Stimulated activated naive CD8-positive, alpha-beta T cell treated with anti-CD3 and anti-CD28 coated beads, Interleukin-15, amount 100 ng/mL, for 72 hours (primary cell): ENCODE measurements around the gene SUSD4.

Experiments
- ATAC-seq: fragments of 150-1000 bp; cut with Tn5 transposase; 2 replicates; pipeline ENCODE4 v1.10.0; 2021; ENCODE audit warnings: mild to moderate bottlenecking, moderate library complexity
- DNase-seq, 2 donors: peaks; one replicate each; pipeline ENCODE4 v3.0.0; 2021 to 2022
- H3K27ac Mint-ChIP-seq, 2 donors: one replicate each; pipeline ENCODE4 v1.8.0; 2022; ENCODE audit warnings: mild to moderate bottlenecking in 2 of 2, mixed read lengths in 2 of 2, moderate library complexity in 2 of 2
- H3K27me3 Mint-ChIP-seq: one replicate; pipeline ENCODE4 v1.8.0; 2022; ENCODE audit warnings: mixed read lengths
- H3K4me1 Mint-ChIP-seq: one replicate; pipeline ENCODE4 v1.8.0; 2022; ENCODE audit warnings: mild to moderate bottlenecking, mixed read lengths
- H3K4me3 Mint-ChIP-seq, 2 donors: one replicate each; pipeline ENCODE4 v1.8.0; 2022; ENCODE audit warnings: mild to moderate bottlenecking in 2 of 2, mixed read lengths in 2 of 2, moderate library complexity in 1 of 2
- H3K9me3 Mint-ChIP-seq, 2 donors: one replicate each; pipeline ENCODE4 v1.8.0; 2022; ENCODE audit warnings: mixed read lengths in 2 of 2

The SUSD4 gene

GRCh38 chr1:223323491-223324484 lies 40.2 kb downstream of the SUSD4 start:
- H3K4me3 Mint-ChIP-seq: peak overlapping the region in 1 of 2 donors; percentile 22
- H3K27ac Mint-ChIP-seq: peak overlapping the region in 1 of 2 donors; percentile 72
- ATAC-seq (peak; percentile 81), DNase-seq (no peak)
- H3K4me1 Mint-ChIP-seq: peaks cover 21% of the 10 kb centered on the region
- H3K27me3 Mint-ChIP-seq: no peaks in the 10 kb centered on the region
- no peaks in the 10 kb centered on the region for H3K9me3 Mint-ChIP-seq

- Mint-ChIP-seq H3K4me1 (peaks cover 21% of the 10 kb centered on the region), H3K4me3 (no peak overlapping the region)
Observed at GRCh38 chr1:223322868-223323267, 41.1 kb downstream of the SUSD4 start.

DNA sequence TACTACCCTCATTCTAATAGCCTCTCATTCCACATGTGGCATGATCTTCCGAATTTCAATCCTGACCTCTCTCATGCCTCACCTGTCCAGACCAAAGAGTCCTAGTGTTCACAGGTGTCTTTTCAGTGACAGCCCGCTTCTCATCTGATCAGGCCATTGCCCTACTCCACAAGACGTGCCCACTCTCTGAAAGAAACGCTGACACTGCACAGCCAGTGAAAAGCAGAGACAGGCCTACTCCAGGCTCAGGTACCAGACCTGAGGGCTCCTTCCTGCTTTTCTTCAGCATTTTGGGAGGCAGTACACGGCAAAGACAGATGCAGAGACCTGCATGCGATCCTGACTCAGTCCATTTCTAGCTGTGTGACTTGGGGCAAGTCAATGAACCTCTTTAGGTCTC lies 43.0 kb downstream of the SUSD4 start:
- Mint-ChIP-seq H3K4me3 (no peak overlapping the region), H3K27ac (peak overlapping the region in 1 of 2 donors; percentile 23), H3K9me3 (no peaks in the 10 kb centered on the region), H3K4me1 (peaks cover 22% of the 10 kb centered on the region), H3K27me3 (no peaks in the 10 kb centered on the region)
- DNase-seq: no peak
- ATAC-seq: no peak

More at GRCh38 chr1:223322868-223323267, 41.1 kb downstream of the SUSD4 start:
- H3K9me3 Mint-ChIP-seq: no peaks in the 10 kb centered on the region
- H3K27ac Mint-ChIP-seq: peak overlapping the region in 1 of 2 donors; percentile 14
- DNase-seq (no peak), ATAC-seq (no peak)
- no peaks in the 10 kb centered on the region for H3K27me3 Mint-ChIP-seq

GRCh38 chr1:223319905-223320580 lies 43.9 kb downstream of the SUSD4 start:
- Mint-ChIP-seq H3K9me3 (no peaks in the 10 kb centered on the region), H3K27ac (no peak overlapping the region), H3K27me3 (no peaks in the 10 kb centered on the region), H3K4me3 (no peak overlapping the region), H3K4me1 (peaks cover 26% of the 10 kb centered on the region)
- DNase-seq: no peak
- no peak for ATAC-seq

- H3K4me1 Mint-ChIP-seq: peaks cover 26% of the 10 kb centered on the region
- no peak for DNase-seq
- no peak overlapping the region for H3K4me3 Mint-ChIP-seq
- no peaks in the 10 kb centered on the region for H3K9me3 Mint-ChIP-seq
- no peaks in the 10 kb centered on the region for H3K27me3 Mint-ChIP-seq
- no peak overlapping the region for H3K27ac Mint-ChIP-seq
- no peak for ATAC-seq
Observed at GRCh38 chr1:223319398-223319797, 44.6 kb downstream of the SUSD4 start.

DNA sequence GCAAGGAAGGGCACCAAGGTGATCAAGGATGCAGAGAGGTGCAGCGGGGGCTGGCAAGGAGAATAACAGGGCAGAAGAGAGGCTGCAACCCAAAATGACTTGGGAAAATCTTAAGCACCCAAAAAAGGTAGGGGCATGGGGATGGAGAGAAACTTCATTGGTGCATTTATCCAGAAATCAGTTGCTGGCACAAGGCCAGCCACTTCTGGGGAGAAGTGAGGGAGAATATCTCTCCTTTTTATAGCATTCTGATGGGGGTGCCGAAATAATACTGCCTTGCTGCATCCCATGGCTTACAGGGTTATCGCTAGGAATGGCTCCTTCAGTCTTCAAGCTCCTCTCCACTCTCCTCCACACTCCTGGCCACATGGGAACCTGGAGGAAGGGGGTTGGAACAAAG lies 47.9 kb downstream of the SUSD4 start:
- Mint-ChIP-seq H3K4me1 (peaks cover 5% of the 10 kb centered on the region), H3K27me3 (no peaks in the 10 kb centered on the region), H3K27ac (peak overlapping the region in 1 of 2 donors; percentile 1), H3K4me3 (no peak overlapping the region), H3K9me3 (no peaks in the 10 kb centered on the region)
- ATAC-seq (no peak), DNase-seq (no peak)

DNA sequence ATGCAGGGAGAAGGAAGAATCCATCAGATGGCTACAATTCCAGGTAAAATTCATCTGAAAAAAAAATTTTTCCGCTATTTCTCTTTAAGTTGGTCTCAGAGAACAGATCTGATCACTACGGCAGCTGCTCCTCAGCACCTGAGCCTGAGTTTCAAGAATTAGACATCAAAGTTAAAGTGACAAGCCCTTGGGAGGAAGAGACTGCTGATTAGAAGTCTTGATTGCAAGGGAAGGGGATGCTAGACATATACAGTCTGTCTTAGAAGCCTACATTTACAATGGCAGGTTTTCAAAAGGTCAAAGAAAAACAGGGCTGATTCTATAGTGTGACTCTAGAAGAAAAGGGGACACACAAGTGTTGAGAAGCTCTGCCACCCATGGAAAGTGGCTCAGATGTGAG lies 48.3 kb downstream of the SUSD4 start:
- Mint-ChIP-seq H3K4me3 (no peak overlapping the region), H3K27ac (peak overlapping the region in 1 of 2 donors; percentile 1), H3K27me3 (no peaks in the 10 kb centered on the region), H3K9me3 (no peaks in the 10 kb centered on the region), H3K4me1 (peaks cover 5% of the 10 kb centered on the region)
- DNase-seq: no peak
- no peak for ATAC-seq

- no peaks in the 10 kb centered on the region for H3K27me3 Mint-ChIP-seq
Observed at GRCh38 chr1:223313415-223313754, 50.6 kb downstream of the SUSD4 start.

GRCh38 chr1:223312705-223313414 lies 51.1 kb downstream of the SUSD4 start:
- peaks cover 11% of the 10 kb centered on the region for H3K4me1 Mint-ChIP-seq
- DNase-seq: no peak
- no peak overlapping the region for H3K27ac Mint-ChIP-seq
- no peak overlapping the region for H3K4me3 Mint-ChIP-seq
- ATAC-seq: no peak
- no peaks in the 10 kb centered on the region for H3K9me3 Mint-ChIP-seq
- H3K27me3 Mint-ChIP-seq: no peaks in the 10 kb centered on the region

More at GRCh38 chr1:223313415-223313754, 50.6 kb downstream of the SUSD4 start:
- H3K9me3 Mint-ChIP-seq: no peaks in the 10 kb centered on the region
- no peak for DNase-seq
- peaks cover 6% of the 10 kb centered on the region for H3K4me1 Mint-ChIP-seq
- H3K4me3 Mint-ChIP-seq: no peak overlapping the region
- ATAC-seq: no peak
- no peak overlapping the region for H3K27ac Mint-ChIP-seq

DNA sequence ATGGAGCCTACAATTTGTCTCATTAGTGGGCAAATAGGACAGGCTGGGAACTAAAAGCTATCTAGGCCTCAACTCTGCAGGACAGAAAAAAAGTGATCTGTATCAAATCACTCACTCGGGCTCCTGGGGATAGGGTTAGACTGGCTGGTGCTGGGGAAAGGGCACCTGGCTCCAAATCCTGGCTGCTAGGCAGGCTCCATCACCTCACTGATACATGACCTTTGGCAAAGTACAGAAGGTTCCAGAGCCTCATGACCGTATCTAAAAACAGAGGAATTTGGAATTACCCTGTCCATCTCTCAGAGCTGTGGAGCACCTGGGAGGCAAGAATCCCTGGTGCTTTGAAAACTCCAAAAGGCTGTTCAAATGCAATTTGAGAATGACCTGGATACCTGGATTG lies 51.7 kb downstream of the SUSD4 start:
- Mint-ChIP-seq H3K27me3 (no peaks in the 10 kb centered on the region), H3K27ac (no peak overlapping the region), H3K9me3 (no peaks in the 10 kb centered on the region), H3K4me1 (peaks cover 11% of the 10 kb centered on the region), H3K4me3 (no peak overlapping the region)
- ATAC-seq: no peak
- DNase-seq: no peak

DNA sequence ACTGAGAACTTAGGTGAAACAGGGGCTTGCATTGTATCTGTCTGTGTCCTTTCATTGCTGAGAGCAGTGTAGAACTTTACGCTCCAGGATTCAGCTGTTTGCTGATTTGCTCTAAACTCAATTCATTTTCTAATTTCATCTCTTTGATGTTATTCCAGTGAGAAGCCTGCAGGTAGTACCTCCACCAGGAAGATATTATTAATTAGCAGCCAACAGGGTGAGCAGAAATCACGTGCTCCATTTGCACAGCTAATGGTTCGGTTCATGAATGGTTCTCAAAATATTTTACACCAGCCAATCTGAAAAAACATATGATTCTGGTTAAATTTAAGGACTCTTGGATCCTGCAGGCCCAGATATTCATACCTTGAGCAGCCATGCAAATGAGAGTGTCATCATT lies 52.1 kb downstream of the SUSD4 start:
- Mint-ChIP-seq H3K4me1 (peaks cover 11% of the 10 kb centered on the region), H3K4me3 (no peak overlapping the region), H3K27me3 (no peaks in the 10 kb centered on the region), H3K27ac (no peak overlapping the region), H3K9me3 (no peaks in the 10 kb centered on the region)
- DNase-seq: no peak
- ATAC-seq: no peak

- no peak overlapping the region for H3K4me3 Mint-ChIP-seq
Observed at GRCh38 chr1:223308136-223308535, 55.8 kb downstream of the SUSD4 start.

DNA sequence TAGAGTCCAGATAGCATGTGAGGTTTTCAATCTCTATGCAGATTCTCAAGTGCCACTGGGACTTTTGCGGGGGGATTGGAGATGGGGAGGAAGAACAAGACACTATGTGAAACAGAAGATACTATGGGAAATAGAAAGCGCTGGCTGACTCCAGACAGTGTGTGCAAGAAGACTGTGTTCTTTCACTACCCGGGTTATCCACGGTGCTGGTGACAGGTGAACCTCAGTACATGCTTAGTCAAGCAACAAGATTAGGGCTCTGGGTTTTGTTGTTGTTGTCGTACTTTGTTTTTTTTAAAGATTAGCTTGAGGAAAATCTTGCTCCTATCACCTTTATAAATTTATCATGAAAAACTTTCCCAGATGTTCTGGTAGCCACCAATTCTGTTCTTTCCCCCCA lies 56.4 kb downstream of the SUSD4 start:
- no peak overlapping the region for H3K4me3 Mint-ChIP-seq
- peaks cover 7% of the 10 kb centered on the region for H3K4me1 Mint-ChIP-seq
- H3K27me3 Mint-ChIP-seq: no peaks in the 10 kb centered on the region
- H3K9me3 Mint-ChIP-seq: peaks cover 0 to 9% of the 10 kb centered on the region in 2 donors
- no peak overlapping the region for H3K27ac Mint-ChIP-seq
- DNase-seq: no peak
- ATAC-seq: no peak

More at GRCh38 chr1:223308136-223308535, 55.8 kb downstream of the SUSD4 start:
- H3K27ac Mint-ChIP-seq: no peak overlapping the region
- peaks cover 6% of the 10 kb centered on the region for H3K4me1 Mint-ChIP-seq
- no peaks in the 10 kb centered on the region for H3K27me3 Mint-ChIP-seq
- peaks cover 0 to 7% of the 10 kb centered on the region in 2 donors for H3K9me3 Mint-ChIP-seq
- no peak for ATAC-seq
- no peak for DNase-seq

- no peak for ATAC-seq
Observed at GRCh38 chr1:223304931-223305330, 59.0 kb downstream of the SUSD4 start.

DNA sequence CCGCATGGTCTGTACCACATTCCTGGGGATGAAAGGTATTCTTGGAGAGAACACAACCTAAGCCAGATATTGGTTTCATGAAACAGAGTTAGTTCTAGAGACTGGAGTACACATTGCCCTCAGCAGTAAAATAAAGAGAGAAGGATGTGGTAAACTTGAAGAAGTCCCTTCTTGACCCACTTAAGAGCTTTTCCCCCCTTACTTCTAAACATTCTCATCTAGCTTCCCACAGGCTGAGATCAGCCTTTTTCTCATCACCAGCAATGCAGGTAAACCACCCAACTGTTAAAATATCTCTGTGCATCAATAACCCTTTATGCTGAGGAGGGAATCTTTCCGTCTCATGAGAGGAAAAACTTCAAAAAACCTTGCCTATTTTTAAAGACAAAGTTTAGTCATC lies 62.6 kb downstream of the SUSD4 start:
- no peak overlapping the region for H3K4me3 Mint-ChIP-seq
- DNase-seq (no peak), ATAC-seq (peak; percentile 86)
- peaks cover 28% of the 10 kb centered on the region for H3K4me1 Mint-ChIP-seq
- no peak overlapping the region for H3K27ac Mint-ChIP-seq
- peaks cover 4 to 9% of the 10 kb centered on the region in 2 donors for H3K9me3 Mint-ChIP-seq
- H3K27me3 Mint-ChIP-seq: no peaks in the 10 kb centered on the region

More at GRCh38 chr1:223304931-223305330, 59.0 kb downstream of the SUSD4 start:
- H3K27ac Mint-ChIP-seq: no peak overlapping the region
- peaks cover 33% of the 10 kb centered on the region for H3K4me1 Mint-ChIP-seq
- no peaks in the 10 kb centered on the region for H3K27me3 Mint-ChIP-seq
- no peak for DNase-seq
- H3K4me3 Mint-ChIP-seq: no peak overlapping the region
- H3K9me3 Mint-ChIP-seq: peaks cover 4 to 9% of the 10 kb centered on the region in 2 donors
